ENCODE data around the gene CCND2.
A peak's percentile ranks its signal among the peaks of the same experiment; 100 is the strongest.

CCND2 gene

DNA sequence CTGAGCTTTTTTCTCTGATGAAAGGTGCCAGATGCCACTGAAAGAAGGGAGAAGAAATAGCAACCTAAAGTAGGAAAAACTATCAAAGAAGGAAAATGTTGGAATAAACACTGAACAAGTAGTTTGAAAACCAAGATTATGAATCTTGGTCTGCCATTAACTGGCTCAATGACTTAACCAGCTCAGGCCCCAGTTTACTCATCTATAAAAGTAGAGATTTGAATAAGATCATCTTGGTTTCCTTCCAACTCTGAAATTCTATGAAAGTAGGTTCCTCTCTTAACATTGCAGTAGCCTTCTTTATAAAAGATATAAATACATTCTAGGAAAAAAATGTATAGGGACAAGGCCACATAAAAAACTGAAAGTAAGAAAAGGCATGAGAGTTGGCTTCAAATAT is 16.1 kb upstream of the CCND2 start:
- no peak for DNase-seq

GRCh38 chr12:4259099-4259498 is 14.5 kb upstream of the CCND2 start:
- no peak for DNase-seq

- no peak for DNase-seq
These were observed 11.9 kb upstream of the CCND2 start for GRCh38 chr12:4261655-4262054.

- no peak for DNase-seq
These were observed 8.3 kb upstream of the CCND2 start for GRCh38 chr12:4265280-4265679.

DNA sequence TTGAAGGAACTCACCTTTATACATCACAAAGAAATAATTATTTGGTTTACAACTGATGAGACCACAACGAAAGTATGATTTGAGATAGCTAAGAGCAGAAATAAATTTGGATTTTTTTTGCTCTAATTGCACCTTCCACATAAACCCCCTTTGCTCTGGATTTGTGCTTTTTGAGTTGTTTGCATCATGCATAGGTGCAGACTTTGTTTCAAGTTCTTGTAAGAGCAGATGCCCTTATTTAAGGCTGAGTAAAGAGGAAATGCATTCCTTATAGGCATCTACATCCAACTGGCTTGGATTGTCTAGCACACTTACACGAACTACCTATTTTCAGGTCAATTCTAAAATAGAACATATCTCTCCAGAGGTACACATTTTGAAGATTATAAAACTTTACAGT is 6.6 kb upstream of the CCND2 start:
- no peak for DNase-seq

GRCh38 chr12:4267704-4268328 is 5.7 kb upstream of the CCND2 start:
- no peak for DNase-seq

DNA sequence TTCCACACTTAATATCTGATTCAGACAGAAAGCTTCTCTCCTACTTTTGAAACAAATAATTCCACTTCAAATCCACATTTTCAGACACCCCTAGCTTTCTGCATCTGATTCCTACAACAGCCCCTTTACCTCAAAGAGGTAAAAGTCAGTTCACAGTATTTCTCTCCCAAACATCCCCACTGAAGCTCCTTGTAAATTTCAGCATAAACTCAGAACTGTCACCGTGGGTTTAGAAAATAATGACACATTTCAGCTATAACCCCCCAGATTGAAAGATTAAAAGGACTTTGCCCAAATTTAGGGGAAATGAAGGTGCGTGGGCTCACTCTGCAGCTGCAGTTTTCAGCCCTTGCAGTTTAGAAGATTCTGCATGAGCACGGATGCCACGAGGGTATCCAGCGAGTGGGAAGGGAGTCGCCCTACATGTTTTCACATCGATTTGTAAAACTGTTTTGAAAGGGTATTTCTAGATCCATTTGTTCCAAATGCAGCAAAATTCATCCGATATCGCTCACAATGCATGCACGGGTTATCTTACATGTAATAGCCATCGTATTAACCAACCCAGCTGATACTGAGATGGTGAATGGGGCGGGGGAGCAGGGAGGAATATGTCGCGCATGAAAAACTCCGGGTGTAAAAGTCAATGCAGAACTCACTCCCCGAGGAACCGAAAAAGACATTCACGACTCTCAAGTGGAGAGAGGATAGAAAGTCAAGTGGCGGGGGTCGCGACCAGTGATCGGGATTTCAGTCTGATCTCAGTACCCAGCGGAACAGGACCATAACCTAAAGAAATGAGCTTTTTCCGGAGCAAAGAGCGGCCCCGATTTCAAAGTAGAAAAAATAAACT is 5.0 kb upstream of the CCND2 start:
- DNase-seq, result no peak

DNA sequence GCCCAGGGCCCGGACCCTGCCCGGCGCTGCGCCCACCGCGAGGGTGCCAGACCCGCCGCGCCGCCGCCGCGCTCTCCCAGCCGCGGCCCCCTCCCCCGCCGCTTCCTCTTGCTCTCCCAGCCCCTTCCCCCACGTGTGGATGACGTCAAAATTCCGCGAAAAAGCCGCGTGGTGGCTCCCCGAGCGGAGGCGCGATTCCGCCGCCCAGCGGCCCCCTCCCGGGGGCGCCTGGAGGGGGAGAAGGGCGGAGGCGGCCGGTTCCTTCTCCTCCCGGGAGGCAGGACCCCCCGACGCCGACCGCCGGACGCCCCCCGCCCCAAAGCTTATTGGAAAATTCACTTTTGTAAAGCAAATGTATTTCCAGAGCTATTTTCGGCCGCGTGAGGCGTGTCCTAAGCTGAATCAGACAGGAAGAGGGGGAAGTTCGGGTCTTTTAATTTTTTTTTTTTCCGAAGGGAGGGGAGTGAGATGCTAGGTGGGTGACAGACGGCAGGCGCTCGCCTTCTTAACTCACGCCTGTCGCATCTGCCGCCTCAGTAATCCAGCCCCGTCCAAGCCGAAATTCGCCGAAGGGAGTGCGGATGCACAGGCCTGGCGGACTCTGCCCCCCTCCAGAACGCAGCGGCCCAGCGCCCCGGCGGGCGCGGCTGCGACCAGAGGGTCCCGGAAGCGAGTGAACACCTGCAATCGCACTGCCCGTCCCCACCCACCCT is 4.1 kb upstream of the CCND2 start:
- DNase-seq, result peak; percentile 90

- no peak for DNase-seq
These were observed 3.3 kb upstream of the CCND2 start for GRCh38 chr12:4270016-4270830.

GRCh38 chr12:4270831-4271716 is 2.5 kb upstream of the CCND2 start:
- peak; percentile 54 for DNase-seq

DNA sequence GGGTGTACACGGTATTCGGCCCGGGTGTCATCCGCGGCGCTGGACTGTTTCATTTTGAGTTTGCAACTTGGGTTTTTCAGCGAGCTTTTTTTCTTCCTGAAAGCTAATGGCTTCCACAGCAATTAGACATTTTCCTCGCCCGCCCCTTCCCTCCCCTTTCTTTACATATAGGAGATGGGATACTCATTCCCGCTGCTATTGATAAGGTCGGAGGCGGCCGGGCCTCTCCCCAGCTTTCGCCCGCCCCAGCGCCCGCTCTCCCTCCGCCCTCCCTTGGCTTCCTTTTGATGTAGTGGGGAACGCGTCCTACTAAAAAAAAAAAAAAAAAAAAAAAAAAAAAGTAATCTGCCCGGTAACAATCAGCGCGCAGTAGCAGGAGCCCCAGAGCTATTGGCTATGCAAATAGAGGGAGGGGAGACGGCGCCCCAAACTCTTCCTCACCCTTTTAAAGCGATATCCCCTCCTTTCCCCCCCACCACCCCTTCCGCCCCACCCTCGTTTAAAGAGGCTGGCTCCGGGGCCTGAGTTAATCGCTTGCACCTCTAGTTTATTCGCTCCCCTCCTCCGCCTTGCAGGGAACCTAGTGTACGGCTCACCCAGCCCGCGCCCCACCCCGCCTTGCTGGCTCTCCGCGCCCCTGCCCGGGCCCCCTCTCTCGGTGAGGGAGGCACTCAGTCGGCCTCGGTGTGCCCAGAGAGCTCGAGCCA is 1.7 kb upstream of the CCND2 start:
- DNase-seq, result peak; percentile 93

- DNase-seq, result peak; percentile 73
These were observed 914 bp upstream of the CCND2 start for GRCh38 chr12:4272424-4273272.

GRCh38 chr12:4273273-4273651 is 300 bp upstream of the CCND2 start:
- no peak for DNase-seq

DNA sequence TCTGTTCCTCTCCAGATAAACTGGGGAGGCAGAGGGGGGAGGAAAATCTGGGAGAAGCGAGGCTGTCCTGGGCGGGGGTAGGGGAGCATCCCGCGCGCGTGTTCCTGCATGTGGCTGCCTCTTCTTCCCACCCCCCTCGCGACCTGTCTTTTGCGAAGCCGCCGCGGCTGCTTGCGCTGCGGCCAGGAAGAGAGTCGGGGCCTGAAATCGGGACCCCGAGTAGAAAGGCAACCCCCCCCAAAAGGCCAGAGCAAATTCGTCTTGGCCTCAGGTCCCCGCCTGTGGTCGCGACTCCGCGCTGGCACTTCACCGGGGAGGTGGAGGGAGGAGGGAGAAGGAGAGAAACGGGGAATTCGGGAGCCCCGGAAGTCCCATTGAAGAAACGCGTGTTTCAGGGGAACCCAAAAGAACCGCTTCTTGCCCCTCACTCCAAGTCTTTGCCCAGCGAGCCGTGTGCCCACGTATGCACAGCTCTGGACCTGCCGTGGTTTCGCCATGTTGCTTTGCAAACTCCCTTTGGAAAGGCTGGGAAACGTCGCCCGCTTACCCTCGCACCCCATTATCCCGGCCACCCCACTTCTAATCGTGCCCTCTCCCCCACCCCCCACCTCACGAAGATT is 944 bp downstream of the CCND2 start:
- DNase-seq, result no peak

DNA sequence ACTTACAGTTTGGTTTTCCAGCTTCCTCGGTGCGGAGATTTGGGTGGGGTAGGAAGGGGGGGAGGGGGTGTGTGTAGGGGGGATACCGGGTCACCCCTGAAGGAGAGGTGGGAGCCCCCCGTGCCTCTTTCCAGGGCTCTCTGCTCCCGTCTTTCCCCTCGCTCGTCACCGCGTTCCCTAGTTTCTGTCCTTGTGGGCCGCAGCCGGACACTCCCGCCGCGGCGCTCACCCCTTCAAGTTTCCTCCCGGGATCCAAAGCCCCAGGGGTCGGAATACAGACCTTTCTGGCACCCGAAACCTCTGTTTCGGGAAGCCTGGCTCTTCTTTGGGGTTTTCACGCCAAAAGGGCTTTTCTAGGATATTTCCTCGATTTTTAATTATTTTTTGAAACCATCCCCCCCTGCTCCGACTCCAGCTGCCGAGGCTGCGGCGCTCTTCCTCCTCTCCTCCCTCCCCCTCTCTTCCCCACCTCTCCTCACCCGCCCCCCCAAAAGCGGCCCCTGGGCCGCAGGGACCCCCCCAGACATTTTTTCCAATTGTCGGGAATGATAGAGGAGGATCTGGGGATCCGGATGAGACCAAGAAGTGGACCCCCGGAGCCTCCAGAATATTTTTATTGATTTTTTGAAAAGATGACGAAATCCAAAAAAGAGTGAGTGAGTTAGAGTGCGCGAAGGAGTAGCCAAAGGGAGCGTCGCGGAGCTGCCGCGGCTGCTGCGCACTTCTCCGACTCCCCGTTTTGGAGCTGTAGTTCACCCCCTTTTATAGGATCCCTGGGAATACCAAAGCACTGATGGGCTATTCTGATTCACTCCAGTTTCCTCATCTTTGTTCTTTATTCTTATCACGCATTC is 1.7 kb downstream of the CCND2 start:
- no peak for DNase-seq

DNA sequence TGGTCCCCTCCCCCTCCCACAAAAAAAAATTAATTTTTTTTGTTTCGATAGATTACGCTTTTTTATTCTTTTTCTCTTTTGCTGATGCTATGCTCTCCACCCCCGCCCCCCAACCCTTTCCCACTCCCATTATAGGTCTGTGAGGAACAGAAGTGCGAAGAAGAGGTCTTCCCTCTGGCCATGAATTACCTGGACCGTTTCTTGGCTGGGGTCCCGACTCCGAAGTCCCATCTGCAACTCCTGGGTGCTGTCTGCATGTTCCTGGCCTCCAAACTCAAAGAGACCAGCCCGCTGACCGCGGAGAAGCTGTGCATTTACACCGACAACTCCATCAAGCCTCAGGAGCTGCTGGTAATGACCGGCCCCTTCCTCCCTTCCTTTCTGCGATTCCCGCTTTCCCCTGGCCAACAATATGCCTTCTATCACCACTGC is 2.3 kb downstream of the CCND2 start:
- no peak for DNase-seq

DNA sequence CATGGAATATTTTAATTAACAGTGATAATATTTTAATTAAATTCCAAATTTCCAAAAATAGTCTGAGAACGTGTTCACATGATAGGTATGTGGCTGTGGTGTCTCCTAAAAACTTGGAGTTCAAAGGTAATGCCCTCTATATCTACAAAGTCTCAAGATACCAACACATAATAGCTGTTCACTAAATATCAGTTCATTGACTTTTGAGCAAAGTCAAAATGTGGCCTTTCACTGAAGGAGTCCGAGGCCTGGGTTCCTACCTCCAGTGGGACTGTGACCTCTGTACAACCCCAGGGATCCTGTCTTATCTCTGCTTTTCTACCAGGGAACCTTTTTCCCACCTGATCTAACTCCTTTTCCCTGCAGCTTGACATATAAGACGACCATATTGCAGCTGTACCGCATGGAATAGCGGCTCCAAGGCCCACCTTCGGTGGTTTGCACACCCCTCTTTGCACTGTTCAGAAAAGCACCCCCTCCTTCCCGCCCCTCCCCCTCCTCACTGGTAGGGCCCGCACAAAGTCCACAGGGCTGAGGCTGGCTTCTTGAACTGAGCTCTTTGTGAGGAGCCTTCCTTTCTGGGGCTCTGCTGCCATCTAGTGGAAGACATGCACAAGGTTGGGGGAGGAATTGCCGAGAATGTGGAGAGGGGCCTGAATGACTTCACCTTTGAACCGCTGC is 3.1 kb downstream of the CCND2 start:
- DNase-seq, result peak; percentile 87

DNA sequence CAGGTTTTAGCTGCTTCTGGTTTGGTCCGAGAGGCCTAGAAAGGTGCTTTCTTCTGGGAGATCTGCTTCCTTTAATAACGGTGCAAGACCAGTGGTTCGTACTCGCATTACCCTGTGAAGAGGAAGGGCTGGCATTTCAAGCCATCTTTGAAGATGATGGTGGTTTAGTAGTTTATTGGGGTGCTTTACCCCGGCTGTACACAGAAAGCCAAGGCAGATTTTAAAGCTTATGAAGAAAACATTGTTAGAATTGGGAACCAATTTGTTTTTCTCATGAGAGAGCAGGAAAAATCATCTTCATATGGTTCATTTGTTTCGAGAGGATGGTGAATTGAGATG is 3.6 kb downstream of the CCND2 start:
- no peak for DNase-seq
